GM20000 (cell line): ENCODE data around the gene TLCD2.

Source experiments
- DNase-seq: peaks from one replicate; pipeline ENCODE4 v3.0.0; 2012; ENCODE audit warnings: low spot score
- CTCF ChIP-seq: IDR thresholded peaks from 2 replicates; pipeline ENCODE4 v1.5.1; 2012; ENCODE audit warnings: mild to moderate bottlenecking, control low read depth; ENCODE audit errors: extremely low read depth, missing control alignments

Gene TLCD2

DNA sequence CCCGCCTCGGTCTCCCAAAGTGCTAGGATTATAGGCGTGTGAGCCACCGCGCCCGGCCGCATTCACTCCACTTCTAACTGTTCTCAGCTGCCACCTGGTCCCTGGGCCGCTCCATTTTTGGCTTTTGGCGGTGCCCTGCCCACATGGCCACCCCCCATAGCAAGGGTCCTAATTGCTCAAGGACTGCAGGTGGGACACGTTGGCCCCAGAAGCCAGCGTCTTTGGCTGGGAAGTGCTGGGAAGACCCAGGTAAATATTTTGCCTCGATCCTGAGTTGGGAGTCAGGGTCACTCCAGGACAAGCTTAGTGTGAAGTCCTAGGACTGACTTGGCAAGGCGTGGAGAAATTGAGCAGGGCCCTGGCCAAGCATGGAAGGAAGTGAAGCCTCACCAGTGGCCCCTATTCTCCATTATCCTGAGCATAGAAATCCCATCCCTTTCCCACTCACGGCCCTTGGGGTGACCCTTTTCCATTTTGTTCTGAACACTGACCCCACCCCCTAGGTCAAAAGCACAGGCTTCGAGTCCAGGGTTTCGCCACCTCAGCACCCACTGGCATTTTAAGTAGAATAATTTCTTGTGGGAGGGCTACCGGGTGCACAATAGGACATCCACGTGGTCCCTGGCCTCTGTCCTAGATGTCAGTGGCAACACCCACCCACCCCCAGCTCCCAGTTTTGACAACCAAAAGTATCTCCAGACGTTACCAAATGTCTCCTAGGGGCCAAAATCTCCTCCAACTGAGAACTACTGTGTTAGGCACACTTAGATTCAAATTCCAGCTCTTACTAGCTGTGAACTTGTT is 8.4 kb upstream of the TLCD2 start:
- no peak for DNase-seq
- TF ChIP-seq CTCF: no peak

GRCh38 chr17:1716912-1717695 is 6.9 kb upstream of the TLCD2 start:
- TF ChIP-seq CTCF: no peak
- peak; percentile 92 for DNase-seq

- no peak for TF ChIP-seq CTCF
Measured at GRCh38 chr17:1716076-1716911, 6.1 kb upstream of the TLCD2 start.

GRCh38 chr17:1715803-1716075 is 5.6 kb upstream of the TLCD2 start:
- no peak for TF ChIP-seq CTCF
- DNase-seq: peak; percentile 53

More at GRCh38 chr17:1716076-1716911, 6.1 kb upstream of the TLCD2 start:
- peak; percentile 100 for DNase-seq

GRCh38 chr17:1714980-1715802 is 5.0 kb upstream of the TLCD2 start:
- no peak for TF ChIP-seq CTCF

DNA sequence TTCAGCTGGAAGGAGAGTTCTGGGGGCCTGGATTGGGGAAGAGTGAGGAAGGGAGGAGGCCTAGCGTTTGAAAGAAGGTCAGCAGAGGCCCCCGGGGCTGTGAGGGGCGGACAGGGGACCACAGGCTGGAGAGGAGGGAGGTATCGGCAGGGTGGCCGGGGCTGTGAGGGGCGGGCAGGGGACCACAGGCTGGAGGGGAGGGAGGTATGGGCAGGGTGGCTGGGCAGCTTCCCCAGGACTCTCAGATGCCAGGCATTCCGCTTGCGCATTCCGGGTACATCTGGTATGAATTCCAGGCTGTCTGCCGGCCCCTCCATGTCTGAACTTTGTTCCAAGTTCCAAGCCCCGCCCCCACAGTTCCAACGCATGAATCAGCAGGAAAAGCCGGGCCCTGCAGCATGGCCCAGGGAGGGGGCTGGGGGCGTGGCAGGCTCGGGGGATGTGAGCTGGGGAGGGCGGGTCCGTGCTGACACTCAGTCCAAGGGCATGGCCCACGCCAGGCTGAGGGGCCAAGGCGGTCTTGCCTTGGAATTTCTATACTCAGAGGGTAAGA is 4.3 kb upstream of the TLCD2 start:
- DNase-seq: no peak
- no peak for TF ChIP-seq CTCF

More at GRCh38 chr17:1714980-1715802, 5.0 kb upstream of the TLCD2 start:
- no peak for DNase-seq
